Esophagus muscularis mucosa (tissue), 4 donors: Measurements from ENCODE around the gene CRB1.

Source experiments
- EP300 ChIP-seq: sonication (generic); formaldehyde crosslinking; IDR thresholded peaks from one replicate; pipeline ENCODE4 v1.6.1; 2017; ENCODE audit warnings: antibody characterized with exemption
- POLR2A ChIP-seq: fragments of 450-650 bp; IDR thresholded peaks from one replicate; pipeline ENCODE4 v1.6.1; 2017; ENCODE audit warnings: antibody characterized with exemption, moderate library complexity, mild to moderate bottlenecking, low read depth
- POLR2AphosphoS5 ChIP-seq, 2 donors: sonication (generic); formaldehyde crosslinking; IDR thresholded peaks; one replicate each; pipeline ENCODE4 v1.6.1; 2017; ENCODE audit warnings: antibody characterized with exemption in 2 of 2
- TF ChIP-seq, protein P1 (sequence below), 3 experiments: fragments of 200-600 bp in 2 of 3; fragments of 450-650 bp in 1 of 3; sonication (generic) in 2 of 3; IDR thresholded peaks; one replicate each; pipeline ENCODE4 v1.5.1; 2017 to 2019; ENCODE audit warnings: antibody characterized with exemption in 3 of 3, mild to moderate bottlenecking in 2 of 3, moderate library complexity in 1 of 3

DNA sequence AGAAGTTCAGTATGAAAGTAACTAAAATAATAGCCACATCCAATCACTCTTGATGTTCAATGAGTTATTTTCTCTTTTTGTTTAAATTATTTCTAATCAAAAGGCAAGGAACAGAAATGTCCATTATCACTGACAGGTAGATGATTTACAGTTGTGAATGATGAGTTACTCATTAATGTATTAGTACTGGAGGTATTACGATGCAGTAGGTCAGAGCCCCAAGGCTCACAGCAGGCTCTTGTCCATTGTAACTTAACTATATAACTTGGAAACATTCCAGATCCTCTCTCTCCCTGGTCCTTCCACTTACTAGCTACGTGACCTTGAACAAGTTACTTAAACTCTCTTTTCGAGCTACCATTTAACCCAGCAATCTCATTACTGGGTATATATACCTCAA lies 39.5 kb downstream of the CRB1 start:
- TF ChIP-seq POLR2A (no peak), EP300 (no peak), POLR2AphosphoS5 (IDR thresholded peaks at IDR 0.05) (no peak)
- TF ChIP-seq, protein P1, sequence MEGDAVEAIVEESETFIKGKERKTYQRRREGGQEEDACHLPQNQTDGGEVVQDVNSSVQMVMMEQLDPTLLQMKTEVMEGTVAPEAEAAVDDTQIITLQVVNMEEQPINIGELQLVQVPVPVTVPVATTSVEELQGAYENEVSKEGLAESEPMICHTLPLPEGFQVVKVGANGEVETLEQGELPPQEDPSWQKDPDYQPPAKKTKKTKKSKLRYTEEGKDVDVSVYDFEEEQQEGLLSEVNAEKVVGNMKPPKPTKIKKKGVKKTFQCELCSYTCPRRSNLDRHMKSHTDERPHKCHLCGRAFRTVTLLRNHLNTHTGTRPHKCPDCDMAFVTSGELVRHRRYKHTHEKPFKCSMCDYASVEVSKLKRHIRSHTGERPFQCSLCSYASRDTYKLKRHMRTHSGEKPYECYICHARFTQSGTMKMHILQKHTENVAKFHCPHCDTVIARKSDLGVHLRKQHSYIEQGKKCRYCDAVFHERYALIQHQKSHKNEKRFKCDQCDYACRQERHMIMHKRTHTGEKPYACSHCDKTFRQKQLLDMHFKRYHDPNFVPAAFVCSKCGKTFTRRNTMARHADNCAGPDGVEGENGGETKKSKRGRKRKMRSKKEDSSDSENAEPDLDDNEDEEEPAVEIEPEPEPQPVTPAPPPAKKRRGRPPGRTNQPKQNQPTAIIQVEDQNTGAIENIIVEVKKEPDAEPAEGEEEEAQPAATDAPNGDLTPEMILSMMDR (IDR thresholded peaks at IDR 0.05): no peak
